Neuronal stem cell (in vitro differentiated cells): ENCODE data around the gene PDE7B.

Experiments
- DNase-seq: peaks from one replicate; pipeline ENCODE4 v3.0.0-alpha.2; 2013; ENCODE audit warnings: low spot score
- H2AFZ ChIP-seq: one replicate; pipeline ENCODE4 v1.6.1; 2013; ENCODE audit warnings: mild to moderate bottlenecking, low read length, inconsistent platforms
- H2AK5ac ChIP-seq: 2 replicates; pipeline ENCODE4 v1.6.1; 2013; ENCODE audit warnings: low read depth, mild to moderate bottlenecking, inconsistent platforms, low read length, moderate library complexity, mixed read lengths
- H2BK120ac ChIP-seq: 2 replicates; pipeline ENCODE4 v1.6.1; 2013; ENCODE audit warnings: low read depth, mild to moderate bottlenecking, inconsistent platforms, low read length, moderate library complexity, mixed read lengths
- H2BK12ac ChIP-seq: one replicate; pipeline ENCODE4 v1.6.1; 2013; ENCODE audit warnings: low read length, inconsistent platforms
- H2BK15ac ChIP-seq: 2 replicates; pipeline ENCODE4 v1.6.1; 2013; ENCODE audit warnings: mild to moderate bottlenecking, low read length, inconsistent platforms, mixed read lengths
- H2BK5ac ChIP-seq: one replicate; pipeline ENCODE4 v1.6.1; 2013; ENCODE audit warnings: inconsistent platforms, mild to moderate bottlenecking, low read length, moderate library complexity
- H3K14ac ChIP-seq: one replicate; pipeline ENCODE4 v1.6.1; 2013; ENCODE audit warnings: low read length, inconsistent platforms
- H3K18ac ChIP-seq: 2 replicates; pipeline ENCODE4 v1.6.1; 2013; ENCODE audit warnings: low read length, inconsistent platforms
- H3K23ac ChIP-seq: 2 replicates; pipeline ENCODE4 v1.6.1; 2013; ENCODE audit warnings: low read depth, mild to moderate bottlenecking, mixed read lengths, low read length, inconsistent platforms; ENCODE audit not compliant: poor library complexity
- H3K27ac ChIP-seq: replicated peaks from 3 replicates; pipeline ENCODE4 v1.5.1; 2013; ENCODE audit warnings: low read length, inconsistent platforms
- H3K27me3 ChIP-seq, 3 experiments: 2 replicates each; pipeline ENCODE4 v1.6.1; 2013; ENCODE audit warnings: low read length in 3 of 3, mild to moderate bottlenecking in 2 of 3, inconsistent platforms in 1 of 3, low read depth in 1 of 3, mixed read lengths in 1 of 3, moderate library complexity in 1 of 3; ENCODE audit not compliant: control insufficient read depth in 3 of 3, insufficient read depth in 3 of 3
- H3K36me3 ChIP-seq, 2 donors: replicated peaks in 1 of 2; 2 replicates each; pipeline ENCODE4 v1.6.1; 2013; ENCODE audit warnings: low read length in 2 of 2; ENCODE audit not compliant: control insufficient read depth in 2 of 2, insufficient read depth in 2 of 2
- H3K4ac ChIP-seq: 2 replicates; pipeline ENCODE4 v1.6.1; 2013; ENCODE audit warnings: inconsistent platforms, mild to moderate bottlenecking, low read length, moderate library complexity
- H3K4me1 ChIP-seq, 2 donors: 1 replicate in 1 of 2; 2 replicates in 1 of 2; pipeline ENCODE4 v1.6.1; 2013; ENCODE audit warnings: low read length in 2 of 2, low read depth in 1 of 2; ENCODE audit not compliant: control insufficient read depth in 2 of 2, insufficient read depth in 1 of 2
- H3K4me2 ChIP-seq: one replicate; pipeline ENCODE4 v1.6.1; 2013; ENCODE audit warnings: mild to moderate bottlenecking, low read length, inconsistent platforms; ENCODE audit not compliant: insufficient read depth, poor library complexity, severe bottlenecking
- H3K4me3 ChIP-seq, 2 donors: 2 replicates each; pipeline ENCODE4 v1.5.1; 2013; ENCODE audit warnings: low read length in 2 of 2, mild to moderate bottlenecking in 2 of 2, inconsistent platforms in 1 of 2, moderate library complexity in 1 of 2
- H3K79me1 ChIP-seq: one replicate; pipeline ENCODE4 v1.6.1; 2013; ENCODE audit warnings: low read depth, mild to moderate bottlenecking, inconsistent platforms, low read length, moderate library complexity
- H3K9ac ChIP-seq: one replicate; pipeline ENCODE4 v1.6.1; 2013; ENCODE audit warnings: mild to moderate bottlenecking, low read depth, low read length, inconsistent platforms; ENCODE audit not compliant: poor library complexity
- H3K9me3 ChIP-seq, 2 donors: replicated peaks in 1 of 2; 2 replicates each; pipeline versions ENCODE3 to v1.6.1; 2013; ENCODE audit warnings: low read length in 2 of 2, mild to moderate bottlenecking in 2 of 2, inconsistent platforms in 1 of 2, low read depth in 1 of 2, mixed read lengths in 1 of 2, moderate library complexity in 1 of 2; ENCODE audit not compliant: control insufficient read depth in 2 of 2, insufficient read depth in 1 of 2
- H4K8ac ChIP-seq: one replicate; pipeline ENCODE4 v1.6.1; 2013; ENCODE audit warnings: low read depth, mild to moderate bottlenecking, inconsistent platforms, low read length, moderate library complexity
- H4K91ac ChIP-seq: one replicate; pipeline ENCODE4 v1.6.1; 2013; ENCODE audit warnings: low read length, low read depth, mild to moderate bottlenecking, inconsistent platforms; ENCODE audit not compliant: poor library complexity
- WGBS, 2 donors: extraction: QIAGEN DNeasy Blood & Tissue Kit; methylation state at CpG; one replicate each; pipeline ENCODE4 v1.1.7; 2013; ENCODE audit warnings: missing lambda C conversion rate in 2 of 2, mixed read lengths in 1 of 2; ENCODE audit not compliant: insufficient read length in 2 of 2, insufficient replicate concordance in 1 of 2; ENCODE audit errors: extremely low coverage in 2 of 2; 5-methylcytosine and 5-hydroxymethylcytosine counted together

Gene PDE7B

DNA sequence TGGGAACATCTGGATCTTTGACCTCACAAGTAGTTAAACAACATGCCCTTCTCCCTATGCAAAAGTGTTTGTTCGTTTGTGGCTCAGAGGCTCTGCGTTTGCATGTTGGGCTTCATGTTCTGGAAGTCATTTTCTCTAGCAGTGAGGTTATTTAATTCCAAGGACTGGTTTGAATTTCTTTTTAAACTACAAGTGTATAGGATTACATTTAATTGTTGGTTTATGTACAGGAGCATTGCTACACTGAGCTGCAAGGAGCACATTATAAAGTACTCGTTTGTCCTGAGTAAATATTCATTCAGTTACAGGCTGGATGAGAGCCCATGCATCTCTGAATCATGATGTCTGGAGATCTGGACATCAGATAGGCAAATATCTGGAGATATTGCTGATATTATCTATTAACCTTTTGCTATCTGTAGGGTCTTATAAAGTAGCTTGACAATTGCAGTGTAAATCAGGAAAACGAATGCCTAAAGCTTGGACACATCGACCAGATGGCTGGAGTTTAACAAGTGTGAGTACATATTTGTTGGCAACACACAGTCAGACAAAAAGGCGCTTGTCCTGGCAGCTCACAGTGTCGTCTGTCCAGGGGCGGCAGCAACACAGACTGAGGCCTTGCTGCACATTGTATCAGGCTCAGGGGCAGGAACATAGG, 84.6 kb downstream of the PDE7B start:
- Histone ChIP-seq H2AK5ac (no peak overlapping the region), H2BK12ac (no peak overlapping the region), H2BK15ac (no peak overlapping the region), H3K27me3 (no peaks in the 10 kb centered on the region), H2BK120ac (no peak overlapping the region), H4K8ac (no peak overlapping the region), H3K23ac (no peak overlapping the region), H2BK5ac (no peak overlapping the region), H3K79me1 (no peaks in the 10 kb centered on the region), H4K91ac (no peak overlapping the region), H2AFZ (peak overlapping the region; percentile 5), H3K27ac (no peak overlapping the region), H3K4ac (no peak overlapping the region), H3K4me1 (no peaks in the 10 kb centered on the region), H3K4me3 (no peak overlapping the region), H3K9ac (no peak overlapping the region), H3K9me3 (no peaks in the 10 kb centered on the region), H3K14ac (no peak overlapping the region), H3K18ac (no peak overlapping the region), H3K36me3 (no peaks in the 10 kb centered on the region), H3K4me2 (no peak overlapping the region)
- no CpG with 5 or more reads among the region's 8 CpGs for WGBS, 2 donors
- DNase-seq = no peak

GRCh38 chr6:135936606-135937005, 85.1 kb downstream of the PDE7B start:
- H3K4me1 ChIP-seq = no peaks in the 10 kb centered on the region
- no peak overlapping the region for H3K9ac ChIP-seq
- H3K18ac ChIP-seq = no peak overlapping the region
- H3K27me3 ChIP-seq = no peaks in the 10 kb centered on the region
- no peak overlapping the region for H2BK15ac ChIP-seq
- H3K23ac ChIP-seq = no peak overlapping the region
- no peak overlapping the region for H3K4ac ChIP-seq
- no peak overlapping the region for H2BK5ac ChIP-seq
- H4K8ac ChIP-seq = no peak overlapping the region
- no peak overlapping the region for H3K14ac ChIP-seq
- no peaks in the 10 kb centered on the region for H3K79me1 ChIP-seq
- H2BK120ac ChIP-seq = no peak overlapping the region
- H3K9me3 ChIP-seq = no peaks in the 10 kb centered on the region
- H2AFZ ChIP-seq = peak overlapping the region; percentile 5
- no peak for DNase-seq
- H3K36me3 ChIP-seq = no peaks in the 10 kb centered on the region
- no peak overlapping the region for H2BK12ac ChIP-seq
- H3K4me3 ChIP-seq = no peak overlapping the region
- no CpG with 5 or more reads among the region's 1 CpG for WGBS, 2 donors
- H3K4me2 ChIP-seq = no peak overlapping the region
- no peak overlapping the region for H4K91ac ChIP-seq
- no peak overlapping the region for H3K27ac ChIP-seq
- no peak overlapping the region for H2AK5ac ChIP-seq

DNA sequence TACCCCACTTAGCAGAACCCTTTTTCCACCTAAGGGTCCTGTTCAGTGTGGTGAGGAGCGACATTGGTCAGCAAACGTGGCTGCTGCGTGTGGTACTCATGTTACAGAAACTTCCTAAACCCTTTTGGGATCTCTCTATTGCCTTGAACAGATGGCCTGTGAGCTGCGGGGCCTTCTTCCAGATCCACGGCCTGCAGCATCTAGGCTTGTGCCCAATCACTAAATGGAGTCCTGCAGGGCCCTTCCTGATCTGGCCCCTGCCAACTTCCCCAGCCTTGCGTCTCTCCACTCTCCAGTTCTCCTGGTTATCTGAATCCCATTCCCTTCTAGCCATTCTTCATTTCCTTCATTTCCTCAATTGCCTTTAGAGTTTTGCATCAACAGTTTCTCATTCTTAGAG, 85.6 kb downstream of the PDE7B start:
- Histone ChIP-seq H3K36me3 (no peaks in the 10 kb centered on the region), H3K4ac (no peak overlapping the region), H4K8ac (no peak overlapping the region), H2BK15ac (no peak overlapping the region), H3K79me1 (no peaks in the 10 kb centered on the region), H2BK120ac (no peak overlapping the region), H2BK12ac (no peak overlapping the region), H3K9ac (no peak overlapping the region), H3K4me3 (no peak overlapping the region), H3K9me3 (no peaks in the 10 kb centered on the region), H3K14ac (no peak overlapping the region), H3K4me1 (no peaks in the 10 kb centered on the region), H2AFZ (no peak overlapping the region), H3K18ac (no peak overlapping the region), H4K91ac (no peak overlapping the region), H3K4me2 (no peak overlapping the region), H2BK5ac (no peak overlapping the region), H3K27me3 (no peaks in the 10 kb centered on the region), H3K23ac (no peak overlapping the region), H3K27ac (no peak overlapping the region), H2AK5ac (no peak overlapping the region)
- no peak for DNase-seq
- no CpG with 5 or more reads among the region's 6 CpGs for WGBS, 2 donors

DNA sequence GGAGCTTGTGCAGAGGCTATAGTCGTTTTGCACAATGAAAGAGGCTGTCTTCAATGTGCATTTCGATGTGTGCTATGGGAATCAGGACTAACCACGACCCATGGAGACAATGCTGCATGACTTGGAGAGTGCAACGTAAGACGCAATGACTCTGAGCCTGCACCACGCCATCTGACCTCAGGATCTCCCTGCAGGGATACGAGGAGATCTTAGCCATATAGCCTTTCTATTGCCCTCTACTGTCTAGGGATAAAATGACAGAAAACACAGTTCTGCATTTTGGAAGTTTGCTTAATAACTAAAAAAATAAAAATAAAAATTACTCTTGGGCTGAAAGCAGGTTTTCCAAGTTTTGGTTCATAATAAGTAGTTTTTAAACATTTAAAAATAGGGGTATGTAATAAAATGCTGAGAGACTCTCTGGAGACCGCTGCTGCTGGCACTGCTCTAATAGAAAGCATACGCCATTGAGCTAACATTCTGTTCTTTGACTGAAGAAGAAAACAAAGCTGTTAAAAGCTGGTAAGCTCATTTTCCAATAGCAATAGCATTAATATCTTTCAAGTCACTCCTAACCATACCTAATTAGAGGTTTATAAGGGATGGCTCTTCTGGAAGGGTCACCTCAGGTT, 87.2 kb downstream of the PDE7B start:
- Histone ChIP-seq H4K91ac (no peak overlapping the region), H3K23ac (no peak overlapping the region), H2BK12ac (no peak overlapping the region), H3K18ac (no peak overlapping the region), H3K4me2 (no peak overlapping the region), H3K27me3 (no peaks in the 10 kb centered on the region), H3K9ac (no peak overlapping the region), H3K14ac (no peak overlapping the region), H2BK15ac (no peak overlapping the region), H2BK120ac (no peak overlapping the region), H3K4ac (no peak overlapping the region), H3K79me1 (no peaks in the 10 kb centered on the region), H2AFZ (no peak overlapping the region), H3K27ac (no peak overlapping the region), H3K9me3 (no peaks in the 10 kb centered on the region), H4K8ac (no peak overlapping the region), H3K4me1 (no peaks in the 10 kb centered on the region), H3K36me3 (no peaks in the 10 kb centered on the region), H2AK5ac (no peak overlapping the region), H2BK5ac (no peak overlapping the region), H3K4me3 (no peak overlapping the region)
- no CpG with 5 or more reads among the region's 9 CpGs for WGBS, 2 donors
- DNase-seq = no peak
